BLaER1 treated with 17β-estradiol and CSF1 and Interleukin-3, amounts not matched to agents 10 nM and 100 nM (cell line): ENCODE measurements around the gene APBA1.

Source experiments
- H3K27ac ChIP-seq, 11 experiments: shearing (Covaris generic); formaldehyde crosslinking; 2 replicates each; pipeline ENCODE4 v1.8.1; 2022
- H3K27me3 ChIP-seq, 11 experiments: shearing (Covaris generic); formaldehyde crosslinking; 2 replicates each; pipeline ENCODE4 v1.8.1; 2022
- H3K36me3 ChIP-seq, 11 experiments: shearing (Covaris generic); formaldehyde crosslinking; 2 replicates each; pipeline ENCODE4 v1.8.1; 2022
- H3K4me1 ChIP-seq, 10 experiments: shearing (Covaris generic); formaldehyde crosslinking; 2 replicates each; pipeline ENCODE4 v1.8.1; 2022
- H3K4me2 ChIP-seq, 11 experiments: shearing (Covaris generic); formaldehyde crosslinking; 2 replicates each; pipeline ENCODE4 v1.8.1; 2022
- H3K4me3 ChIP-seq, 10 experiments: shearing (Covaris generic); formaldehyde crosslinking; 2 replicates each; pipeline ENCODE4 v1.8.1; 2022
- H3K9ac ChIP-seq, 11 experiments: shearing (Covaris generic); formaldehyde crosslinking; 2 replicates each; pipeline ENCODE4 v1.8.1; 2022
- H3K9me3 ChIP-seq, 11 experiments: shearing (Covaris generic); formaldehyde crosslinking; replicated peaks in 1 of 11; 2 replicates each; pipeline ENCODE4 v1.8.1; 2022
- H4K20me1 ChIP-seq, 11 experiments: shearing (Covaris generic); formaldehyde crosslinking; 2 replicates each; pipeline ENCODE4 v1.8.1; 2022
- Cebpa-rat ChIP-seq, 11 experiments: shearing (Covaris generic); IDR thresholded peaks; 2 replicates each; pipeline ENCODE4 v1.8.1; 2022

APBA1 gene

GRCh38 chr9:69532396-69532795 is 139.8 kb downstream of the APBA1 start:
- H3K4me1 ChIP-seq: peaks cover 0 to 6% (median 0%) of the 10 kb centered on the region in 10 experiments; a peak in 1 of 20 replicates
- peaks cover 0 to 8% (median 0%) of the 10 kb centered on the region in 11 experiments; a peak in 2 of 22 replicates for H3K9me3 ChIP-seq
- no peaks in the 10 kb centered on the region for H3K36me3 ChIP-seq
- no peak overlapping the region for H3K27ac ChIP-seq
- H4K20me1 ChIP-seq: no peaks in the 10 kb centered on the region
- TF ChIP-seq Cebpa-rat (IDR thresholded peaks at IDR 0.05): no peak
- no peak overlapping the region for H3K4me3 ChIP-seq
- no peak overlapping the region for H3K9ac ChIP-seq
- no peak overlapping the region for H3K4me2 ChIP-seq
- no peaks in the 10 kb centered on the region for H3K27me3 ChIP-seq

- H4K20me1 ChIP-seq: no peaks in the 10 kb centered on the region
- no peaks in the 10 kb centered on the region for H3K27me3 ChIP-seq
- no peak for TF ChIP-seq Cebpa-rat (IDR thresholded peaks at IDR 0.05)
- no peak overlapping the region for H3K9ac ChIP-seq
- H3K9me3 ChIP-seq: peaks cover 10 to 48% (median 39%) of the 10 kb centered on the region in 11 experiments
- H3K4me1 ChIP-seq: peaks cover 0 to 6% (median 0%) of the 10 kb centered on the region in 10 experiments; a peak in 1 of 20 replicates
- H3K4me2 ChIP-seq: no peak overlapping the region
- no peak overlapping the region for H3K4me3 ChIP-seq
- peaks cover 0 to 10% (median 2%) of the 10 kb centered on the region in 11 experiments; a peak in 3 of 22 replicates for H3K36me3 ChIP-seq
- no peak overlapping the region for H3K27ac ChIP-seq
Observed at GRCh38 chr9:69527454-69527853, 144.7 kb downstream of the APBA1 start.

GRCh38 chr9:69526699-69527098 is 145.5 kb downstream of the APBA1 start:
- TF ChIP-seq Cebpa-rat (IDR thresholded peaks at IDR 0.05): no peak
- Histone ChIP-seq H3K9me3 (peaks cover 10 to 49% (median 41%) of the 10 kb centered on the region in 11 experiments), H3K4me2 (no peak overlapping the region), H3K9ac (no peak overlapping the region), H3K36me3 (peaks cover 0 to 10% (median 2%) of the 10 kb centered on the region in 11 experiments; a peak in 3 of 22 replicates), H3K27me3 (no peaks in the 10 kb centered on the region), H4K20me1 (no peaks in the 10 kb centered on the region), H3K4me3 (no peak overlapping the region), H3K4me1 (peaks cover 0 to 6% (median 0%) of the 10 kb centered on the region in 10 experiments; a peak in 1 of 20 replicates), H3K27ac (no peak overlapping the region)

GRCh38 chr9:69519470-69520240 is 152.5 kb downstream of the APBA1 start:
- Histone ChIP-seq H3K4me2 (no peak overlapping the region), H3K4me3 (no peak overlapping the region)
- TF ChIP-seq Cebpa-rat (IDR thresholded peaks at IDR 0.05): no peak

GRCh38 chr9:69516353-69517322 is 155.5 kb downstream of the APBA1 start:
- Histone ChIP-seq H3K9me3 (peaks cover 24 to 51% (median 36%) of the 10 kb centered on the region in 11 experiments), H3K27ac (no peak overlapping the region), H3K4me1 (peaks cover 0 to 14% (median 6%) of the 10 kb centered on the region in 10 experiments; a peak in 7 of 20 replicates), H3K27me3 (no peaks in the 10 kb centered on the region), H3K4me3 (0 out of 20 replicates have a peak overlapping the region, but pooled peaks of 1 of the 10 experiments have one; percentile 9), H3K36me3 (peaks cover 16 to 35% (median 22%) of the 10 kb centered on the region in 11 experiments), H3K4me2 (no peak overlapping the region), H3K9ac (no peak overlapping the region), H4K20me1 (no peaks in the 10 kb centered on the region)
- no peak for TF ChIP-seq Cebpa-rat (IDR thresholded peaks at IDR 0.05)

More at GRCh38 chr9:69519470-69520240, 152.5 kb downstream of the APBA1 start:
- no peaks in the 10 kb centered on the region for H3K4me1 ChIP-seq
- no peak overlapping the region for H3K9ac ChIP-seq
- H3K27me3 ChIP-seq: no peaks in the 10 kb centered on the region
- H4K20me1 ChIP-seq: no peaks in the 10 kb centered on the region
- H3K9me3 ChIP-seq: peaks cover 27 to 73% (median 57%) of the 10 kb centered on the region in 11 experiments
- no peak overlapping the region for H3K27ac ChIP-seq
- peaks cover 16 to 39% (median 22%) of the 10 kb centered on the region in 11 experiments for H3K36me3 ChIP-seq

GRCh38 chr9:69515810-69516209 is 156.4 kb downstream of the APBA1 start:
- H3K4me1 ChIP-seq: peaks cover 0 to 14% (median 6%) of the 10 kb centered on the region in 10 experiments; a peak in 7 of 20 replicates
- H3K27me3 ChIP-seq: no peaks in the 10 kb centered on the region
- no peak for TF ChIP-seq Cebpa-rat (IDR thresholded peaks at IDR 0.05)
- H3K9me3 ChIP-seq: peaks cover 24 to 46% (median 36%) of the 10 kb centered on the region in 11 experiments
- H4K20me1 ChIP-seq: no peaks in the 10 kb centered on the region
- H3K4me3 ChIP-seq: no peak overlapping the region
- no peak overlapping the region for H3K9ac ChIP-seq
- H3K27ac ChIP-seq: no peak overlapping the region
- peaks cover 16 to 35% (median 22%) of the 10 kb centered on the region in 11 experiments for H3K36me3 ChIP-seq
- no peak overlapping the region for H3K4me2 ChIP-seq

- H3K4me2 ChIP-seq: peak overlapping the region in 3 of 11 experiments; percentile 0 to 23 (median 19); a peak in 2 of 22 replicates
- peaks cover 0 to 14% (median 6%) of the 10 kb centered on the region in 10 experiments; a peak in 7 of 20 replicates for H3K4me1 ChIP-seq
- no peak overlapping the region for H3K27ac ChIP-seq
- H4K20me1 ChIP-seq: no peaks in the 10 kb centered on the region
- H3K27me3 ChIP-seq: no peaks in the 10 kb centered on the region
- H3K36me3 ChIP-seq: peaks cover 16 to 34% (median 22%) of the 10 kb centered on the region in 11 experiments
- no peak overlapping the region for H3K4me3 ChIP-seq
- H3K9ac ChIP-seq: no peak overlapping the region
- TF ChIP-seq Cebpa-rat (IDR thresholded peaks at IDR 0.05): no peak
- H3K9me3 ChIP-seq: peaks cover 21 to 31% (median 26%) of the 10 kb centered on the region in 11 experiments
Observed at GRCh38 chr9:69513141-69513820, 158.9 kb downstream of the APBA1 start.

GRCh38 chr9:69504058-69504457 is 168.1 kb downstream of the APBA1 start:
- Histone ChIP-seq H3K27me3 (no peaks in the 10 kb centered on the region), H3K4me2 (no peak overlapping the region), H3K9ac (no peak overlapping the region), H3K27ac (no peak overlapping the region), H3K9me3 (peaks cover 0 to 14% (median 5%) of the 10 kb centered on the region in 11 experiments; a peak in 5 of 22 replicates), H3K4me1 (peaks cover 0 to 12% (median 0%) of the 10 kb centered on the region in 10 experiments; a peak in 2 of 20 replicates), H3K4me3 (no peak overlapping the region), H4K20me1 (no peaks in the 10 kb centered on the region), H3K36me3 (no peaks in the 10 kb centered on the region)
- no peak for TF ChIP-seq Cebpa-rat (IDR thresholded peaks at IDR 0.05)
